H1 (cell line): ENCODE results near the gene ATG4C. TPM values are rescaled to one million over a fixed set of nuclear protein-coding genes. Genes with fewer than 3 reads are reported as not detected.

Source experiments
- CBX8 ChIP-seq: fragments of 300-800, 300-1000 bp; sonication (generic); IDR thresholded peaks from 2 replicates; pipeline ENCODE4 v1.7.1; 2016; ENCODE audit warnings: low read depth, low read length, borderline replicate concordance
- CHD2 ChIP-seq: IDR thresholded peaks from 2 replicates; pipeline ENCODE4 v1.6.1; 2012; ENCODE audit warnings: low read length, improper control_type of control experiment
- HDAC2 ChIP-seq, 2 experiments: fragments of 300-600 bp in 1 of 2; sonication (generic) in 1 of 2; IDR thresholded peaks; 2 replicates each; pipeline ENCODE4 v1.6.1; 2011 to 2012; ENCODE audit warnings: low read depth in 2 of 2, low read length in 2 of 2, mild to moderate bottlenecking in 2 of 2, moderate library complexity in 2 of 2, borderline replicate concordance in 1 of 2, inconsistent platforms in 1 of 2
- polyA plus RNA-seq, 7 experiments: library from polyadenylated mRNA; depleted of rRNA in 3 of 7; stranded (reverse) in 5 of 7; unstranded in 2 of 7; fragments of >200 nt in 5 of 7; fragments of 200-250 nt in 2 of 7; gene quantifications; 1 replicate in 5 of 7; 2 replicates in 1 of 7; 4 replicates in 1 of 7; pipeline versions ENCODE4 v1.2.1 to v1.2.3, GENCODE V29; 2011 to 2013; ENCODE audit warnings: missing spikeins in 2 of 7, mixed read lengths in 2 of 7
- total RNA-seq: library from RNA; stranded (reverse); fragmentation: NEBNext Ultra II Directional; extraction: Animal tissue kit (Norgen Biotek cat#: 25700); gene quantifications from 2 replicates; pipeline ENCODE4 v1.2.1, GENCODE V29; 2021

ATG4C gene
- total and polyA plus RNA-seq, 2 of the 8 experiments (the other 6 are each of a cell fraction or from before 2014, with no cell fraction given), result 5.1 to 22.2 TPM

- TF ChIP-seq HDAC2 (IDR thresholded peaks at IDR 0.05; ENCODE audit: borderline replicate concordance in 1 of 2, low read depth in 2 of 2, low read length in 2 of 2) (no peak), CBX8 (no peak), CHD2 (no peak)
Observed at GRCh38 chr1:62852253-62852652, 68.3 kb downstream of the ATG4C start (continued).
